ENCODE data around the gene TMEM271.
"Not testable (repeated sequence)": the region's sequence is repeated elsewhere in the genome, so short reads cannot be mapped to it uniquely, and the experiment has no call there.

TMEM271 gene

DNA sequence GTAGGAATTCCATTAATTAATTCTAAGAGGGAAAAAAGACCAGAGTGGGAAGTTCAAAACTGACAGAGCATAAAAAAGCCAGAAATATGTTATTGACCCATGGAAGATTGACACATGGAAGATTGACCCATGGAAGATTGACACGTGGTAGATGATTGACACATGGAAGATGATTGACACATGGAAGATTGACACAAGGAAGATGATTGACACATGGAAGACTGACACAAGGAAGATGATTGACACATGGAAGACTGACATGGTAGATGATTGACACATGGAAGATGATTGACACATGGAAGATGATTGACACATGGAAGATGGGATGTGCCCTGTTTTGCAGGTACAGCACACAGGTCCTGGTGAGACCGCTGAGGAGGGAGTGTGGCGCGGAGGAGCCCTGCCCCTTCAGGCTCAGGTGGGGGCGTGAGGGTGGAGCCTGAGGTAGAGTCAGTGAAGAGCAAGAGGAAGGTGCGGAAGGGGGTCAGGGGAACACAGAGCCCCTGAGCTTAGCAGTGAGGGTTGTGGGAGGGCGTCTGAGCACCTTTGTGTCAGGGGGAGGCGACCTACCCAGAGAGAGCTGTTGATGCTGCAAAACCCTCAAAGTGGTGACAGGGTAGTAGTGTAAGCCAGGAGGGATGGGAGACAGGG is 33.4 kb upstream of the TMEM271 start:
- no peak for DNase-seq

DNA sequence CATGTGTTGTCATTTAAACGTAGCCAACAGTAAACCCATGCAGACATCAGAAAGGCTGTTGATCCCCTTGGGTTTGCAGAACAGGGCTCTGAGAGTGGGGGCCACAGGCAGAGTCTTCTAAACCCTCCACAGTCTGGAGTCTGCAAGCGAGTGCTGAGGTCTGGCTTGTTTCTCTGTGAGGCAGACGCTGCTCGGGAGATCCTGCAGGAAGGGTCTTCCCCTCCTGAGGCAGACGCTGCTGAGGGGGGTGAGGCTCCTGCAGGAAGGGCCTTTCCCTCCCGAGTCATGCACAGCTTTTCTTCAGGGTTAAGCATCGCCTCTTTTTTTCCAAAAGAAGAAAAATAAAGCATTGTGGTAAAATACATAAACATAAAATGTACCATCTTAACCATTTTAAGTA is 32.1 kb upstream of the TMEM271 start:
- DNase-seq: no peak

GRCh38 chr4:605702-606425 is 29.8 kb upstream of the TMEM271 start:
- no peak for DNase-seq

GRCh38 chr4:604131-604530 is 28.0 kb upstream of the TMEM271 start:
- no peak for DNase-seq

DNA sequence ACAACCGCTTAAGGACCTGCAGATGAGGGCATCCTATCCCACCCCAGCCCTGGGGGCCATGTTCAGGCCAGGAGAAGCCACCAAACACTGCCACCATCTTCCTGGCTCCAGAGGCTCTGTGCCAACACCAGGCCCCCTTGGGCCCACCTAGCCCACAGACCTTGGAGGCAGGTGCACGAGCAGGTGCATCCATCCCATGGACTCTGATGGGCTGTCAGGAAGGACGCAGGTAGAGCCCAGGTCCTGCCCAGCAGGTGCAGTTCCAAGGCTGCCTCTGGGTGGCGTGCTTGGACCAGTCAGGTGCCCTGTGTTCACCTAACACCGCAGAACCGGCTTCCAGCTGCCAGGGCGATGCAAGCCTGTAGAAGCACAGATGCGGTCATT is 26.5 kb upstream of the TMEM271 start:
- DNase-seq: no peak

- no peak for DNase-seq
These were observed 25.8 kb upstream of the TMEM271 start for GRCh38 chr4:601612-602558.

GRCh38 chr4:600850-601515 is 24.9 kb upstream of the TMEM271 start:
- DNase-seq: no peak

DNA sequence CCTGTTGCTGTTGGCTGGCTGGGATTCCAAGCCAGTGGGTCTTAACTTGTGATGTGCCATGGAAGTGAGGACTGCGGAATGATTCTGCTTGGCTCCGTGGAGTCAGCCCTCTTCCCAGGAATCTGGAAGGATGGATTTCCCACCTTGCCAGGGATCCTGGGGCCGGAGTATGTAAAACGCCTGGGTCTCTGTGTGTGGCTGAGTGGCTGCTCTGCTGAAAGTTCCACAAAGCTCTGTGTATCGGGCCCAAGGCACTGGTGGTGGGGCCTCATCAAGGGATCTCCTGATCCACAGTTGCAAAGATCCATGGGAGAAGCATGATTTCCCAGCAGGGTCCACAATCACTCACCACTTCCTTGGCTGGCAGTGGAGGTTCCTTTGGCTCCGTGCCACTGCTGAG is 24.1 kb upstream of the TMEM271 start:
- DNase-seq: no peak

GRCh38 chr4:598925-599324 is 22.8 kb upstream of the TMEM271 start:
- no peak for DNase-seq

DNA sequence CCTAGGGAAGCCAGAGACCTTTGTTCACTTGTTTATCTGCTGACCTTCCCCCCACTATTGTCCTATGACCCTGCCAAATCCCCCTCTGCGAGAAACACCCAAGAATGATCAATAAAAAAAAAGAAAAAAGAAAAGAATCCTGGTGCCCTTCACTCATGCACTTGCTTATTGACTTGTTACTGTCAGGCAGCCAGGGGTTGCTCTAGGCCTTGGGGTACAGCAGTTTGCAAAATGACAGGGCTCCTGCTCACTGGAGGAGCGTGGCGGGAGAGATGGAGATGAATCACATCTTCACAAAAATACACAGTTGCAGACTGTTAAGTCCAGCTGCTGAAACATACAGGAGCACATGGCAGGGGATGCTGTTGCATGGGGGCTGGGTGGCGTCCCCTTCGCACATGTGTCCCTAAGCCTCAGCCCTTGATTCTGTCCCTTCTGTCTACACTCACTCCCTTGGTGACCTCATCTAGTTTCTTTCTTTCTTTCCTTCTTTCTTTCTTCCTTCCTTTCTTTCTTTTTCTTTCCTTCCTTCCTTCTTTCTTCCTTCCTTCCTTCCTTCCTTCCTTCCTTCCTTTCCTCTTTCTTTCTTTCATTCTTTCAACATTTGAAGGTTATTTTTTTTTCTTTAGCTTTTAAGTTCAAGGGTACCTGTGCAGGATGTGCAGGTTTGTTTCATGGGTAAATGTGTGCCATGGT is 16.9 kb upstream of the TMEM271 start:
- no peak for DNase-seq

DNA sequence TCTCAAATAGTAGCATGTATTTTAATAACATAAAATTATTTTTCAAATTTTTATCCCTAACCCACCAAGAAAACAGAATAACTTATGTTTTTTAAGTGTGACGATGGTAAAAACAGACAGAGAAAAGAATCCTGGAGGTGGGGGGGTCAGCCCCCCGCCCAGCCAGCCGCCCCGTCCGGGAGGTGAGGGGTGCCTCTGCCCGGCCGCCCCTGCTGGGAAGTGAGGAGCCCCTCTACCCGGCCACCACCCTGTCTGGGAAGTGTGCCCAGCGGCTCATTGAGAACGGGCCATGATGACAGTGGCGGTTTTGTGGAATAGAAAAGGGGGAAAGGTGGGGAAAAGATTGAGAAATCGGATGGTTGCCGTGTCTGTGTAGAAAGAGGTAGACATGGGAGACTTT is 16.1 kb upstream of the TMEM271 start:
- DNase-seq: not testable (repeated sequence)

DNA sequence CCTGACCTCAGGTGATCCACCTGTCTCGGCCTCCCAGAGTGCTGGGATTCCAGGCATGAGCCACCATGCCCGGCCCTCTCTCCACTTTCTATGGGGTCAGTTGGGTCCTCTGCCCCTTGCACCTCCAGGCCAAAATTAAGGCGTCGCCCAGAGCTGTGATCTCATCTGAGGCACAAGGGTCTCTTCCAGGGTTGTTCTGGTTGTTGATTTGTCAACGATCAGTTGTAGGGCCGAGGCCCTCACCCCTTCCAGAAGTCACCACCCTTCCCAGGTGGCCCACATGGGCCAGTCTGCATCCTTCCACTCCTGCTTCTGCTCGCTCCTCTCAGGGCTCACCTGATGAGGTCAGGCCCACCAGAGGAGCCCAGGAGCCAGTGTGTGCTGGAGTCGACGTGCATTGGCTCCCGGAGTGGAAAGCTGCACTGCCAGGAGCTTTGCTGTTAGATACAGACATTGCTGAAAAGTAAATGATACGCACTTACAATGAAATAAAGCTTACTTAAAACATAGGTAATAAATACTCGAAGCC is 14.3 kb upstream of the TMEM271 start:
- DNase-seq: no peak

- DNase-seq: no peak
These were observed 13.3 kb upstream of the TMEM271 start for GRCh38 chr4:589219-589963.

DNA sequence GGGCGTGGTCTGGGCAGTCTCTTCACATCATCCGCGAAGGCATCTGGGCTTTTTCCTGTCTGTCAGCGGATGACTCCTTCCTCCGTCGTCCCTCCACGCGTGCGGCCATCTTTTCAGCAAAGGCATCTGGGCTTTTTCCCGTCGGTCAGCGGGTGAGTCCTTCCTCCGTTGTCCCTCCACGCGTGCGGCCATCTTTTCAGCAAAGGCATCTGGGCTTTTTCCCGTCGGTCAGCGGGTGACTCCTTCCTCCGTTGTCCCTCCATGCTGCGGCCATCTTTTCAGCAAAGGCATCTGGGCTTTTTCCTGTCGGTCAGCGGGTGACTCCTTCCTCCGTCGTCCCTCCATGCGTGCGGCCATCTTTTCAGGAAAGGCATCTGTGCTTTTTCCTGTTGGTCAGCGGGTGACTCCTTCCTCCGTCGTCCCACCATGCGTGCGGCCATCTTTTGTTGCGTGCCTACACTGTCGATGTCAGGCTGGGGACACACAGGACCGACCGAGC is 12.3 kb upstream of the TMEM271 start:
- no peak for DNase-seq

GRCh38 chr4:587671-588350 is 11.7 kb upstream of the TMEM271 start:
- DNase-seq: no peak

DNA sequence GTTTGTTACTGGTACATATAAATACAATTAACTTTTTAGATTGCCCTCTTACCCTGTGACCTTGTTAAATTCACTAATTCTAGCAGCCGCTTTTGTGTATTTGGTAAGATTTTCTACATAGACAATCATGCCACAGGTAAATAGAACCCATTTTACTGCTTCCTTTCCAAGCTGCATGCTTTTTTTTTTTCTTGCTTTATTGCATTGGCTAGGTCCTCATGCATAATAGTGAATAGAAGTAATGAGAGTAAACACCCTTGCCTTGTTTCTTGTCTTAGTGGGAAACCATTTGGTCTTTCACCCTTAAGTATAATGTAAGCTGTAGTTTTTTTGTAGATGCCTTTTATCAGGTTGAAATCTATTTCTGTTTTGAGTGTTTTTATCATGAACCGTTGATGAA is 7.7 kb upstream of the TMEM271 start:
- no peak for DNase-seq

DNA sequence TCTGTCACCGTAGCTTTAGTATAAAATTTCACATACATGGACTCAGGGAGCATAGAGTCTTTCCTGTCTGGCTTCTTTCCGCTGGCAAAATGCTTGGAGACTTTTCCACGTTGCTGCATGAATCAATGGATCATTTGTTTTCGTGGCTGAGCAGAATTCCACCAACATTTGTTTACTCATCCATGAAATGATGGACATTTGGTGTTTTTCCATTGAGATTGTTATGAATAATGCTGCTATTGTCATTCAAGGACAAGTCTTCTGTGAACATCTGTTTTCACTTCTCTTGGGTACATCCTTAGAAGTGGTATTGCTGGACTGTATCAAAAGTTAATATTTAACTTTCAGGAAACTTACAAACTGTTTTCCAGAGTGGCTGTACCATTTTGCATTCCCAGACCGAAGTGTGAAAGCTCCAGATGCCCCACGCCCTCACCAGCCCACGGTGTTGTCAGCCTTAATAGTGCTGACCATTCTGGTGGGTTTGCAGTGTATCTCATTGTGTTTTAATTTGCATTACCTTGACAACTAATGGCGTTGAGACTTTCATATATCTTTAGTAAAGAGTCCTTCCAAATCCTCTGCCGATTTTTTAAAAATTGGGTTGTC is 5.8 kb upstream of the TMEM271 start:
- DNase-seq: no peak

DNA sequence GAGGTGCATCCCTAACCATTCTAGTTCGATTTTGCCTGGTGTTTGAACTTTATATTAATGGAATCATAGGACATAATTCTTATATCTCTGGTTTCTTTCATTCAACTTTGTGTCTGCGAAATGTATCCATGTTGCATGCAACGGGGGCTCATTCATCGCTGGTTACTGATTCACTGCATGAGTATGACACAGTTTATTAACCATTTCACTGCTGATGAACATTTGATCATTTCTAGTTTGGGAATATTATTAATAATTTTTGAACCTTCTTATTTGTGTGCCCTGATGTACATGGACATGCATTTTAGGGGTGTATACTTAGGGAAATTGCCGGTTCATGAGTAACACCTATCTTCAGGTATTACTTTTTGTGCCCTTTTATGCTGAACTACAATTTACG is 5.1 kb upstream of the TMEM271 start:
- no peak for DNase-seq

GRCh38 chr4:579543-580175 is 3.6 kb upstream of the TMEM271 start:
- no peak for DNase-seq

All from fibroblast of skin of right quadriceps (primary cell).